Subcutaneous adipose tissue (tissue), 4 donors: ENCODE measurements around the gene POLR1E. TPM values are rescaled to one million over a fixed set of nuclear protein-coding genes. Genes with fewer than 3 reads are reported as not detected.

ENCODE experiments used
- CTCF ChIP-seq: fragments of 450-650 bp; IDR thresholded peaks from one replicate; pipeline ENCODE4 v1.5.1; 2016; ENCODE audit warnings: low read depth, mild to moderate bottlenecking, control low read depth, antibody characterized with exemption, moderate library complexity
- total RNA-seq, 4 donors: library from RNA; depleted of rRNA; stranded (reverse); fragments of >200 nt; gene quantifications; one replicate each; pipeline ENCODE4 v1.1.0, GENCODE V29; 2016

The POLR1E gene
- total RNA-seq, 4 donors from 2014 or later = 22.9 to 38.6 (median 27.5) TPM

DNA sequence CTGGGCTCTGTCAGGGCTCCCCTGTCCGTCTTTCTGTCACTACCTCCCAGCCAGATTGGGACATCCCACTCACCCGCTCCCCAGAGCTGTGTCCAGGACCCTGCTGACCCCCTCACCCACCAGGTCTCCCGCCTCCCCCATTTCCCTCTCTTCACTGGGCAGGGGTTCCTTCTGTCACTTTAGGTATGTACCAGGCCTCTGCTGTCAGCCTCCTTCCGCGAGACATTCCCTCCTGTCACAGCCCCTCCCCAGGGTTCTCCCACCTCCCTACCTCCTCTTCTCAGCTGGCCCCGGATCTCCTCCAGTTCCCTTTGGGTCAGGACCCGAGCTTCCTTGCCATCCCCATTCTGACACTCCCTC is 488 bp downstream of the POLR1E start:
- no peak for TF ChIP-seq CTCF

- no peak for TF ChIP-seq CTCF
Observed at GRCh38 chr9:37486616-37487548, 1.1 kb downstream of the POLR1E start.

GRCh38 chr9:37491939-37492338 is 6.2 kb downstream of the POLR1E start:
- no peak for TF ChIP-seq CTCF

DNA sequence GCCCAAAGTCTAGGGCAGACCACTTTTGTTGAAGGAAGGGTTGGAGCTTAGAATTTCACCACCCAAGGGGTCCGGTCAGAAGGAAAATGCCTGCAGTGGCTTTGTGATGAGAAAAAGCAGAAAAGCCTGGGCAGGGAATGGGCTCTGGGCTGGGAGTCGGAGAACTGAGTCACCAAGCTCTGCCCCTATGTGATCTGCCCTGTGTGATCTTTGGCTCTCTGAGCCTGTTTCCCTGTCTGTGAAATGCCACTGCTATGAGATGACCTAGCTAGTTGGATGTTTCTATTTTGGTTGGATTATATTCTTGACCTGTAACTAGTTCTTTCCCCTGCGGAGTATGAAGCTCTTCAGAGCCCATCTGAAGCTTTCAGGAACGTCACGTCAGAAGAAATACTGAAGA is 9.8 kb downstream of the POLR1E start:
- TF ChIP-seq CTCF = no peak

DNA sequence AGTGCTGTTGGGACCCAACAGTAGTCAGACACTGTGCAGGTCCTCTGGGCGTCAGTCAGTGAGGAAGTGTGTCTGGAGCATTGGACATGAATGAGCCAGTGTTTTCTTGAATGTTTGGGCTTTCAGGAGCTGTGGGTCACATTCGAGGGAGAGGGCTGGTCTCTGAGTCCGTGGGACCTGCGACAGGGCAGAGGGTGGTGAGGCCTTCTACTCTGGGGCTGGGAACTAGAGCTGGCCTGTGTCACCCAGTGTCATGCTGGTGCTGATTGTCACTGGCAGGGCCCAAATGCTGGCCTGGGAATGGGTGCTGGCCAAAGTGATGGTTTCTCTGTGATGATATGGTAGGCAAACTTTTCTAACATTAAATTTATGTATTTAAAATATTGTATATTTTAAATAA is 10.3 kb downstream of the POLR1E start:
- no peak for TF ChIP-seq CTCF

GRCh38 chr9:37497320-37497719 is 11.6 kb downstream of the POLR1E start:
- no peak for TF ChIP-seq CTCF

- TF ChIP-seq CTCF = no peak
Observed at GRCh38 chr9:37498457-37498856, 12.7 kb downstream of the POLR1E start.
